Measurements from ENCODE around the gene RNF207. TPM values are rescaled to one million over a fixed set of nuclear protein-coding genes. Genes with fewer than 3 reads are reported as not detected.

The RNF207 gene
- polyA plus RNA-seq (2012; ENCODE audit: low read depth, missing spikeins), result 16.0 TPM

- peak; percentile 89 for FAIRE-seq
- DNase-seq (ENCODE audit: insufficient read length, low spot score), result peak; percentile 86
- TF ChIP-seq SPI1 (IDR thresholded peaks at IDR 0.05; ENCODE audit: low read depth, low read length), result no peak
- TF ChIP-seq POLR2AphosphoS5 (IDR thresholded peaks at IDR 0.05; ENCODE audit: low read depth, low read length), result peak; percentile 58
- TF ChIP-seq POLR2A (IDR thresholded peaks at IDR 0.05; ENCODE audit: low read depth, low read length), result peak; percentile 69
- TF ChIP-seq TAF1 (IDR thresholded peaks at IDR 0.05; ENCODE audit: low read depth, low read length), result peak; percentile 47; the same call in 1 of the 2 replicates
- no peak for TF ChIP-seq PAX5 (IDR thresholded peaks at IDR 0.05; ENCODE audit: insufficient read depth, low read length, severe bottlenecking)
- no peak for TF ChIP-seq POU2F2 (IDR thresholded peaks at IDR 0.05; ENCODE audit: low read depth, low read length)
Measured at GRCh38 chr1:6205849-6206519, at the start of gene RNF207. Gene RNF207 (plus strand): TSS chr1:6206119. CDS start chr1:6206536, 417 bp downstream.

- TF ChIP-seq TAF1 (IDR thresholded peaks at IDR 0.05; ENCODE audit: low read depth, low read length), result no peak
- no peak for TF ChIP-seq PAX5 (IDR thresholded peaks at IDR 0.05; ENCODE audit: insufficient read depth, low read length, severe bottlenecking)
- no peak for TF ChIP-seq POU2F2 (IDR thresholded peaks at IDR 0.05; ENCODE audit: low read depth, low read length)
- no peak for TF ChIP-seq POLR2AphosphoS5 (IDR thresholded peaks at IDR 0.05; ENCODE audit: low read depth, low read length)
- TF ChIP-seq SPI1 (IDR thresholded peaks at IDR 0.05; ENCODE audit: low read depth, low read length), result no peak
- TF ChIP-seq POLR2A (IDR thresholded peaks at IDR 0.05; ENCODE audit: low read depth, low read length), result no peak
- DNase-seq (ENCODE audit: insufficient read length, low spot score) (no peak), FAIRE-seq (no peak)
Measured at GRCh38 chr1:6157132-6157527, 48.8 kb upstream of the RNF207 start.

- TF ChIP-seq POLR2AphosphoS5 (IDR thresholded peaks at IDR 0.05; ENCODE audit: low read depth, low read length), result no peak
- no peak for FAIRE-seq
- no peak for DNase-seq (ENCODE audit: insufficient read length, low spot score)
Measured at GRCh38 chr1:6157528-6158174, 48.3 kb upstream of the RNF207 start.

- FAIRE-seq (no peak), DNase-seq (ENCODE audit: insufficient read length, low spot score) (no peak)
- no peak for TF ChIP-seq POLR2A (IDR thresholded peaks at IDR 0.05; ENCODE audit: low read depth, low read length)
- no peak for TF ChIP-seq SPI1 (IDR thresholded peaks at IDR 0.05; ENCODE audit: low read depth, low read length)
- TF ChIP-seq POLR2AphosphoS5 (IDR thresholded peaks at IDR 0.05; ENCODE audit: low read depth, low read length), result no peak
- TF ChIP-seq PAX5 (IDR thresholded peaks at IDR 0.05; ENCODE audit: insufficient read depth, low read length, severe bottlenecking), result no peak
- TF ChIP-seq TAF1 (IDR thresholded peaks at IDR 0.05; ENCODE audit: low read depth, low read length), result no peak
- no peak for TF ChIP-seq POU2F2 (IDR thresholded peaks at IDR 0.05; ENCODE audit: low read depth, low read length)
Measured at GRCh38 chr1:6158181-6158580, 47.7 kb upstream of the RNF207 start.

GRCh38 chr1:6162341-6162740, 43.6 kb upstream of the RNF207 start:
- no peak for DNase-seq (ENCODE audit: insufficient read length, low spot score)
- no peak for TF ChIP-seq POLR2A (IDR thresholded peaks at IDR 0.05; ENCODE audit: low read depth, low read length)
- no peak for TF ChIP-seq SPI1 (IDR thresholded peaks at IDR 0.05; ENCODE audit: low read depth, low read length)
- no peak for TF ChIP-seq TAF1 (IDR thresholded peaks at IDR 0.05; ENCODE audit: low read depth, low read length)
- TF ChIP-seq POU2F2 (IDR thresholded peaks at IDR 0.05; ENCODE audit: low read depth, low read length), result no peak
- no peak for TF ChIP-seq POLR2AphosphoS5 (IDR thresholded peaks at IDR 0.05; ENCODE audit: low read depth, low read length)
- TF ChIP-seq PAX5 (IDR thresholded peaks at IDR 0.05; ENCODE audit: insufficient read depth, low read length, severe bottlenecking), result no peak
- no peak for FAIRE-seq

- no peak for DNase-seq (ENCODE audit: insufficient read length, low spot score)
- TF ChIP-seq PAX5 (IDR thresholded peaks at IDR 0.05; ENCODE audit: insufficient read depth, low read length, severe bottlenecking) (no peak), TAF1 (IDR thresholded peaks at IDR 0.05; ENCODE audit: low read depth, low read length) (no peak), SPI1 (IDR thresholded peaks at IDR 0.05; ENCODE audit: low read depth, low read length) (no peak), POLR2AphosphoS5 (IDR thresholded peaks at IDR 0.05; ENCODE audit: low read depth, low read length) (no peak), POU2F2 (IDR thresholded peaks at IDR 0.05; ENCODE audit: low read depth, low read length) (no peak), POLR2A (IDR thresholded peaks at IDR 0.05; ENCODE audit: low read depth, low read length) (no peak)
- no peak for FAIRE-seq
Measured at GRCh38 chr1:6162773-6163172, 43.1 kb upstream of the RNF207 start.

- no peak for FAIRE-seq
Measured at GRCh38 chr1:6163191-6163972, 42.5 kb upstream of the RNF207 start.

GRCh38 chr1:6163973-6164617, 41.8 kb upstream of the RNF207 start:
- TF ChIP-seq POLR2A (IDR thresholded peaks at IDR 0.05; ENCODE audit: low read depth, low read length), result no peak
- DNase-seq (ENCODE audit: insufficient read length, low spot score) (no peak), FAIRE-seq (no peak)

More at GRCh38 chr1:6163191-6163972, 42.5 kb upstream of the RNF207 start:
- no peak for DNase-seq (ENCODE audit: insufficient read length, low spot score)
- no peak for TF ChIP-seq POLR2A (IDR thresholded peaks at IDR 0.05; ENCODE audit: low read depth, low read length)
- no peak for TF ChIP-seq SPI1 (IDR thresholded peaks at IDR 0.05; ENCODE audit: low read depth, low read length)
- no peak for TF ChIP-seq POLR2AphosphoS5 (IDR thresholded peaks at IDR 0.05; ENCODE audit: low read depth, low read length)
- TF ChIP-seq POU2F2 (IDR thresholded peaks at IDR 0.05; ENCODE audit: low read depth, low read length), result no peak
- no peak for TF ChIP-seq PAX5 (IDR thresholded peaks at IDR 0.05; ENCODE audit: insufficient read depth, low read length, severe bottlenecking)
- TF ChIP-seq TAF1 (IDR thresholded peaks at IDR 0.05; ENCODE audit: low read depth, low read length), result no peak

GRCh38 chr1:6165027-6165426, 40.9 kb upstream of the RNF207 start:
- TF ChIP-seq PAX5 (IDR thresholded peaks at IDR 0.05; ENCODE audit: insufficient read depth, low read length, severe bottlenecking) (no peak), POLR2A (IDR thresholded peaks at IDR 0.05; ENCODE audit: low read depth, low read length) (no peak), POLR2AphosphoS5 (IDR thresholded peaks at IDR 0.05; ENCODE audit: low read depth, low read length) (no peak), TAF1 (IDR thresholded peaks at IDR 0.05; ENCODE audit: low read depth, low read length) (no peak), SPI1 (IDR thresholded peaks at IDR 0.05; ENCODE audit: low read depth, low read length) (no peak), POU2F2 (IDR thresholded peaks at IDR 0.05; ENCODE audit: low read depth, low read length) (no peak)
- no peak for DNase-seq (ENCODE audit: insufficient read length, low spot score)
- FAIRE-seq, result no peak
